T-helper 17 cell (primary cell): ENCODE data around the gene KLK1. TPM values are rescaled to one million over a fixed set of nuclear protein-coding genes. Genes with fewer than 3 reads are reported as not detected.
A peak's percentile ranks its signal among the peaks of the same experiment; 100 is the strongest.

Experiments used
- ATAC-seq: fragments of 150-1000 bp; cut with Tn5 transposase; 2 replicates; pipeline ENCODE4 v1.10.0; 2021; ENCODE audit warnings: mild to moderate bottlenecking, moderate library complexity
- DNase-seq, 3 donors: peaks; one replicate each; pipeline versions ENCODE4 v3.0.0 to v3.0.0-alpha.2; 2020 to 2021
- H3K9me3 ChIP-seq: one replicate; pipeline ENCODE4 v1.7.0; 2013; ENCODE audit warnings: low read length, mild to moderate bottlenecking; ENCODE audit not compliant: control insufficient read depth, poor library complexity, severe bottlenecking
- H3K27ac Mint-ChIP-seq: one replicate; pipeline ENCODE4 v1.8.0; 2022; ENCODE audit warnings: mild to moderate bottlenecking, moderate library complexity, mixed read lengths
- H3K27me3 Mint-ChIP-seq: one replicate; pipeline ENCODE4 v1.8.0; 2022; ENCODE audit warnings: mixed read lengths
- H3K36me3 Mint-ChIP-seq: one replicate; pipeline ENCODE4 v1.8.0; 2022; ENCODE audit warnings: low read depth, mixed read lengths
- H3K4me1 Mint-ChIP-seq: one replicate; pipeline ENCODE4 v1.8.0; 2022; ENCODE audit warnings: mild to moderate bottlenecking, mixed read lengths
- H3K4me3 Mint-ChIP-seq: one replicate; pipeline ENCODE4 v1.8.0; 2022; ENCODE audit warnings: mild to moderate bottlenecking, moderate library complexity, mixed read lengths
- total RNA-seq, 4 donors: library from RNA in 2 of 4; stranded (reverse) in 2 of 4; gene quantifications; one replicate each; pipeline ENCODE4 v1.2.3 and lab custom pipeline; 2022 to 2026

KLK1 gene
- total RNA-seq, 2 donors from 2014 or later = not detected

DNA sequence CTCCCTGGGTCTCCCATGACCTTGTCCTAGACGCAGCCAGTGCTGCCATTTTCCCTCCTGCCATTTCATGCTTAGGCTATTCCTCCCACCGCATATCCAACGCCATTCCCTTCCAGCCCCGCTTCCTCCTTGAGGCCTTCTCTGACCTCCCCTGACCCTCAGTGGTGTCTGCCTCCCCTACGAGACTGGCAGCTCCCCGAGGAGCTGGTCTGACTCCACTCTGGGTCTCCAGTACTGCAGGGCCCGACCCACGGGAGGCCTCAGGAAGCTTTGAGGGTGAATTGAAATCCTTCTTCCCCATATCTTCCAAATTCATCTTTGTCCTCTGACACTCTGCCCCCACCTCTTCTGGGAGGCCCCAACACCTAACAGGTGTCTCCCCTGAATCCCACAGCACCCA is 9.1 kb upstream of the KLK1 start:
- H3K9me3 ChIP-seq = no peaks in the 10 kb centered on the region
- Mint-ChIP-seq H3K27ac (no peak overlapping the region), H3K4me3 (no peak overlapping the region), H3K36me3 (peaks cover 2% of the 10 kb centered on the region), H3K27me3 (peaks cover 54% of the 10 kb centered on the region), H3K4me1 (peaks cover 8% of the 10 kb centered on the region)
- DNase-seq (no peak), ATAC-seq (no peak)

DNA sequence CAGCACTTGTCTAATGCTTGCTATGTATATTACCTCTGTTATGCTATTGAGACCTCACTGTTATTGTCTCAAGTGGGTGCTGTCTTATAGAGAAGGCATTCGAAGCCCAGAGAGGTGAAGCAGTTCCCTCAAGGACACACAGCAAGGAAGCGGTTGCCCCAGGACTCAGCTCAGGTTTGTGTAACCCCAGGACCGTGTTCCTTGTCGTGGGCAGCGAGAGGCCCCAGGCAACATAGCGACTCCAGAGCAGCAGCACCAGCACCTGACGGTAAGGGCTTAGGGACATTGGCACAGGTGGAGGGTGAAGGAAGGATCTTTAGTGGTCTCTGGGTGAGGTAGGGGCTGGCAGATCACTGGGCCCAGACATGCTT is 7.4 kb upstream of the KLK1 start:
- H3K4me1 Mint-ChIP-seq = peaks cover 4% of the 10 kb centered on the region
- H3K27me3 Mint-ChIP-seq = peaks cover 46% of the 10 kb centered on the region
- DNase-seq (no peak), ATAC-seq (no peak)
- H3K27ac Mint-ChIP-seq = no peak overlapping the region
- no peaks in the 10 kb centered on the region for H3K9me3 ChIP-seq
- H3K36me3 Mint-ChIP-seq = peaks cover 2% of the 10 kb centered on the region
- H3K4me3 Mint-ChIP-seq = no peak overlapping the region

DNA sequence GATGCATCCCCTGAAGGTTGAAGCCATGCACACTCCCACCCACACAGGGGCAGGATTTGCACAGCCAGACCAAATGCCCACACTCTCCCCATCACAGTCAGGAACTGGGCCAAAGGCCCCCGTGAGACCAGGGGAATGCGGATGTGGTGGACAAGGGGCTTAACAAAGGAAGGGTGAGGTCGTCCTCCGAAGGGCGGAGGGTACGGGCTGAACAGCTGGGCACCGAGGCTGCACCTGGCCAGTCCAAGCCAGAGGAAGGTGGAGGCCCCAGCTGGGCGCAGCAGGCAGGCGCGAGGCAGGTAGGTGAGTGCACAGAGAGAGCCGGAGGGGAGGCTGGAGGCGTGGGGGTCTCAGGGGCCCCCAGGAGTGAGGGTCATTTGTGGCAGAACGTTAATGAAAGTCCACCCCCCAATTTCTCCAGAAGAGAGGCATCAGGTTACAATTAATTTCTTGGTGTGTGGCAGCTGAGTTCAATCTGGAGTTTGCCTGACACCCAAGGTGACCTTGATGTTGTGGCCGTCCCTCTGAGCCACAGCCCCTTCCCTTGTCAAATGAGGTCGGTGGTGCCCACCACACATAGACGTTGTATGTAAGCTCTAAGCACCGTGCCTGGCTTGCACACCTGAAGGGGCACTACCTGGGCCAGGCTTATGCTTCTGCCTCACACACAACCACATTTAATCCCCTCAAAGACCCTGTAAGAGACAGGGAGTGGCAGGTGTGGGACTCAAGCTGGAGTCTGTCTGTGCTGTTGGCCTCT is 6.9 kb upstream of the KLK1 start:
- peaks cover 2% of the 10 kb centered on the region for H3K36me3 Mint-ChIP-seq
- H3K27me3 Mint-ChIP-seq = peaks cover 46% of the 10 kb centered on the region
- no peak for ATAC-seq
- H3K9me3 ChIP-seq = no peaks in the 10 kb centered on the region
- H3K4me1 Mint-ChIP-seq = peaks cover 3% of the 10 kb centered on the region
- DNase-seq = no peak
- H3K4me3 Mint-ChIP-seq = no peak overlapping the region
- no peak overlapping the region for H3K27ac Mint-ChIP-seq

DNA sequence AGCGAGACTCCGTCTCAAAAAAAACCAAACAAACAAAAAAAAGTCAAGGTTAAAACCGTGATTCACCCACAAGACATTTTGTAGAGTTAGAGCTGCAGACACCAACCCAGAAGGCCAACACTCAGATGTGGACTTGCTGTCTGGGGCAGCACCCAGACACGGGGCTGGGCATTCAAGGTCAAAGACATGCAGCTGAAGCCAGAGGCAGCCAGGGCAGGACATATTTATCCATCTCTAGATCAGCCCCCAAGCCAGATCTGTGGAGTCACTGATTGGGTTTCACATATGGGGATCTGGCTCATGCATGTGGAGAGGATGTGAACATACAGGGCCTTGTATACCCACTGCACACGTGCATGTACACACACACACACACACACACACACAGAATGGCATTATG is 6.2 kb upstream of the KLK1 start:
- DNase-seq (no peak), ATAC-seq (no peak)
- H3K9me3 ChIP-seq = no peaks in the 10 kb centered on the region
- Mint-ChIP-seq H3K27ac (no peak overlapping the region), H3K4me1 (peaks cover 2% of the 10 kb centered on the region), H3K36me3 (peaks cover 2% of the 10 kb centered on the region), H3K4me3 (no peak overlapping the region), H3K27me3 (peaks cover 46% of the 10 kb centered on the region)

DNA sequence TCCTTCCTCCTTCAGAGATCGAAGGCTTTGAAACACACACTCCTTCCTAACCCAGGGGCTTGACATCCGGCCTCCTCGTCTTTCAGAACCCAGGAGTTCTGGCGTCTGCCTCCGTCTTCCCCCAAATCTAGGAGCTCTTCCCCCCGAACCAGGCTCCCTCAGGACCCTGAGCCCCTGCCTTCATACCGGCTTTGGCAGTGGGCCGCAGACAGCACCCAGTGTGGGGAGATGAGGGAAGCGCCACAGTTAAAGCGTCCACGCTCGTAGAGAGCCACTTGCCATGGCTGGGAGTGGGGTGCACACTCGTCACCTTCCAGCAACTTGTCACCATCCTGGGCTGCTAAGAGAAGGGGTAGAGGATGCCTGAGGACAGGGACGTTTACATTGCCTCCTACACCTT is 3.9 kb upstream of the KLK1 start:
- Mint-ChIP-seq H3K4me1 (peaks cover 4% of the 10 kb centered on the region), H3K27me3 (peaks cover 44% of the 10 kb centered on the region), H3K27ac (no peak overlapping the region), H3K4me3 (no peak overlapping the region), H3K36me3 (peaks cover 3% of the 10 kb centered on the region)
- ATAC-seq (no peak), DNase-seq (no peak)
- H3K9me3 ChIP-seq = no peaks in the 10 kb centered on the region

DNA sequence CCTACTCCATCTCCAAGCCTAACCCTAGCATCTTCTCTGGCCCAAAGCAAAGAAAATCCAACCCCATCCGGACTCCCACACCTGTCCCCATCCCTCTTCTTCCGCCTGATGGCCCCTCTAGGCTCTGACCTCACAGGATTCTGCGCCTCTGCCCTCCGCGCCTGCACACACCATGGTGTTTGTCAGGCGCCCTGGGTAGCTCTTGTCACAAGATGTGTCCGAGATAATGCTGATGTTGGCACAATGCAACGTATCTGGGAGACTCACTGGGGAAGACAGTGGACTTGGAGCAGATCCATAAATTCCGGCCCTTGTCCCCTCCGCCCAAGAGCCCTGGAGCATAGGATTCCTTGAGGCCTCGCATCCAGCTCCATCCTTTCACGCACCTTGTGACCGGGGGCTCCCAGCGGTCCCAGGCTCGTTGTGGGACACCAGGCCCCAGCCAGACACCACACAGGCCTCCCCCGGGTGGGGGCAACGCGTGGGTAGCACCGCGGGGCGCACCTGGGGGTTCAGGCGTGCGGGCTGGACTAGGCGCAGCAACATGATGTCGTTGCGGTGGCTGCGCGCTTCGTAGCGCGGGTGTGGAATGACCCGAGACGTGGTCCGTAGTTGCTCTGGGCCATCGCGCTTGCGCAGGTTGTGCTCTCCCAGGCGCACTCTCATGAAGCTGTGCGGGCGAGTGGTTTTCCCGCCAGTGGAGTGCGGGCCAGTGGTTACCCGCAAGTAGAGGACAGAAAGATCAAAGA is 3.1 kb upstream of the KLK1 start:
- DNase-seq = no peak
- Mint-ChIP-seq H3K4me3 (no peak overlapping the region), H3K4me1 (peaks cover 7% of the 10 kb centered on the region), H3K27me3 (peaks cover 47% of the 10 kb centered on the region), H3K27ac (no peak overlapping the region), H3K36me3 (peaks cover 6% of the 10 kb centered on the region)
- no peaks in the 10 kb centered on the region for H3K9me3 ChIP-seq
- ATAC-seq = no peak

DNA sequence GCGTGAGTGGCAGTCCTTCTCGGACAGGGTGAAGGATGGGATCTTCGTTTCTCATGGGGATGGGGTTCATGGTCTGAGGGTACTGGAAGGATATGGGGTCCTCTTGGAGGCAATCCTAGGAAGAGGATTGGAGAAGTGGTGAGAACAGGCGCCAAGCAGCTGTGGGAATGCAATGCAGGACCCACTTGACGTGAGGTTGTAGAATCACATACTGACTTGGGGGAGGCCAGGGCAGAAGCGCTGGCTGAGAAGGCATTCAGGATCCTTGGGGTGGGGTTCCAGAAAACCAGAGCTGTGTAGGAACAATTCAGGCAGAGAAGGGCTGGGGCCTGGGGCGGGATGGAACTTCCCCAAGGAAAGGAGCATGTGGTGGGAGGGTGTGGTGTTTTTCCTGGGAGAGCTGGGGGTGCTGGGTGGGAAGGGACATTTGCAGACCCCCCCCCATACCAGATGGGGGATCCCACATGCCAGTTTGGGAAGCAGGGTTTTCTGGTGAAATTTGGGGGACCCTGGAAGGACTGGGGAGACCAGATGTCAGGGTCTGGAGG is 852 bp downstream of the KLK1 start:
- no peak for ATAC-seq
- H3K27me3 Mint-ChIP-seq = peaks cover 70% of the 10 kb centered on the region

DNA sequence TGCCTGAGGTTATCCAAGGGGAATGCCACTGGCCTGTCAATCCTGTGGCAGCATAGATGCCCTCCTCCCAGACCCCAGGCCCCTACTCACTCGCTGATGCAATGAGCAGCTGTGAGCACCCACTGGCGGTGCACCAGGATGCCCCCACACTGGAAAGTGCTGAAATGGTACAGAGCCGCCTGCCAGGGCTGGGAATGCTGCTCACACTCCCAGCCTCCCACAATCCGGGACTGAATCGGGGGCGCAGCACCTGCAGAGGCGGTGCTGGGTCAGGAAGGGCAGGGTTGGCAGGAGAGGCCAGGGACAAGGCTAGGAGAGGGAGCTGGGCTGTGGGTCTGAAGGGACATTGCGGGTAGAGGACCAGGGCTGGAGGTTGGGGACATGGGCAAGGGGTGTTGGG is 2.0 kb downstream of the KLK1 start:
- H3K4me3 Mint-ChIP-seq = peak overlapping the region; percentile 15

More for the DNA sequence above, 852 bp downstream of the KLK1 start:
- Mint-ChIP-seq H3K4me1 (peaks cover 22% of the 10 kb centered on the region), H3K36me3 (peaks cover 17% of the 10 kb centered on the region), H3K4me3 (no peak overlapping the region), H3K27ac (no peak overlapping the region)
- DNase-seq = no peak
- no peaks in the 10 kb centered on the region for H3K9me3 ChIP-seq

DNA sequence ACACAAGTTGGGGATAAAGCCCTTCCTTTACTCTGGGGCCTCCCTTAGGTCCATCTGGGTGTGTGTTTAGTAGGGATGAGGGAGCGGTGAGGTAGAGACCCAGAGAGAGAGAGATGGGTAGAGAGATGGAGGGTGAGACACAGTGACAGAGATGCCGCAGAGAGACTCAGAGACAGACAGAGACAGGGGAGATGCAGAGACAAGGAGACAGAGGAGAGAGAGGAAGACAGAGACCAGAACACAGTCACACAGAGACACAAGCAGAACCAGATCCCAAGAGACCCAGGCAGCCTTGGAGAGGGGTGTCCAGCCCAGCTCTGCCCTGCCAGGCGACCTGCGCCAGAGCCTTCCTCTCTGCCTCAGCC is 2.4 kb downstream of the KLK1 start:
- Mint-ChIP-seq H3K4me3 (peak overlapping the region; percentile 15), H3K27me3 (peaks cover 71% of the 10 kb centered on the region), H3K27ac (no peak overlapping the region), H3K4me1 (peaks cover 25% of the 10 kb centered on the region), H3K36me3 (peaks cover 19% of the 10 kb centered on the region)
- ATAC-seq (no peak), DNase-seq (no peak)
- H3K9me3 ChIP-seq = no peaks in the 10 kb centered on the region

More for the DNA sequence above, 2.0 kb downstream of the KLK1 start:
- Mint-ChIP-seq H3K27ac (no peak overlapping the region), H3K36me3 (peaks cover 17% of the 10 kb centered on the region), H3K27me3 (peaks cover 68% of the 10 kb centered on the region), H3K4me1 (peaks cover 25% of the 10 kb centered on the region)
- H3K9me3 ChIP-seq = no peaks in the 10 kb centered on the region
- no peak for ATAC-seq
- no peak for DNase-seq

DNA sequence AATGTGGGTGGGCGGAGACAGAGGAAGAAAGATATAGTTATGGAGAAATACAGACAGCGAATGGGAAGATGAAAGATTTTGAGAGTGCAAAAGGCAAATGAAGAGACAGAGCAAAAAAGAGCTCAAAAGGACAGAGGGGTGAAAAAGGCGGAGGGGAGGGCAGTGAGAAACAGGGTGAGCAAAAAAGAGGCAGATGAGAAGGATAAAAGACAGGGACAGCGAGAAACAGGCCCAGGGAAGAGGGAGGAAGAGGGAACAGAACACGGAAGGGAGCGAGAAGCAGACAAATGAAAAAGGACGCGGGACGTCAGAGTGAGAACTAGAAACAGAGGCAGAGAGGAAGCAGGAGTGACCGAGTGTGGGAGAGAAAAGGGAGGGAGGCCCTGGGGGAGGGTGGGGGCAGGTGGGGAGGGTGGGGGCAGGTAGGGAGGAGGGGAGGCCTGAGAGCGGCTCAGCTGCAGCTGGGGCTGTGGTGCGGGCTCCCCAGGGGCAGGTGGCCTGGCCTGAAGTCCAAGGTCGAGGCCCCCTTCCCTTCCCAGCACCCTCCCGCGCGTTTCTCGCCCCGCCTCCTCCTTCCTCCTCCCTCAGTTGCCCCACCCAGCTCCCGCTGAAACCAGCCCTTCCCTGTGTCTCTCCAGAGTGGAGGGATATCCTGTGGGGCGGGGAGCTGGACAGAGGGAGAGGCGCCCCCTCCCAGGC is 2.9 kb downstream of the KLK1 start:
- DNase-seq (no peak), ATAC-seq (no peak)
- Mint-ChIP-seq H3K36me3 (peaks cover 17% of the 10 kb centered on the region), H3K4me1 (peaks cover 25% of the 10 kb centered on the region), H3K4me3 (peak overlapping the region; percentile 63), H3K27ac (no peak overlapping the region), H3K27me3 (peaks cover 76% of the 10 kb centered on the region)
- no peaks in the 10 kb centered on the region for H3K9me3 ChIP-seq

DNA sequence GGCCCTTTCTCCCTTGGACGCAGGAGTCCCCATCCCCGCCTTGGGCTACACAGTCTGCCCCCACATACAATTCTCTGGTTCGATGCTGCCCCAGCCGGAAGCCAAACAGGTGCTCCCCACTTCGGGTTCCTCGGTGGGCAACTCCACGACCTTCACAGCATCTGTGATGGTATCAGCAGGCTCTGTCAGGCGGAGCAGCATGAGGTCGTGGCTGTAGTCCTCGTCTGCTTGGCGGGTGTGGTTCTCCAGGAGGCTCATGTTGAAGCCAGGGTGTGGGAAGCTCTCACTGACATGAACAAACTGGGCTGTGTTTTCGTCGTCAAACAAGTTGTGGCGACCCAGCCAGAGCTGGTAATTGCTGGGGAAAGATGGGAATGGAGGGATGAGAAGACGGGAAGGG is 3.5 kb downstream of the KLK1 start:
- peaks cover 17% of the 10 kb centered on the region for H3K36me3 Mint-ChIP-seq
- peaks cover 25% of the 10 kb centered on the region for H3K4me1 Mint-ChIP-seq
- H3K27ac Mint-ChIP-seq = no peak overlapping the region
- DNase-seq (no peak), ATAC-seq (no peak)
- peaks cover 82% of the 10 kb centered on the region for H3K27me3 Mint-ChIP-seq
- H3K9me3 ChIP-seq = no peaks in the 10 kb centered on the region
- H3K4me3 Mint-ChIP-seq = peak overlapping the region; percentile 63

DNA sequence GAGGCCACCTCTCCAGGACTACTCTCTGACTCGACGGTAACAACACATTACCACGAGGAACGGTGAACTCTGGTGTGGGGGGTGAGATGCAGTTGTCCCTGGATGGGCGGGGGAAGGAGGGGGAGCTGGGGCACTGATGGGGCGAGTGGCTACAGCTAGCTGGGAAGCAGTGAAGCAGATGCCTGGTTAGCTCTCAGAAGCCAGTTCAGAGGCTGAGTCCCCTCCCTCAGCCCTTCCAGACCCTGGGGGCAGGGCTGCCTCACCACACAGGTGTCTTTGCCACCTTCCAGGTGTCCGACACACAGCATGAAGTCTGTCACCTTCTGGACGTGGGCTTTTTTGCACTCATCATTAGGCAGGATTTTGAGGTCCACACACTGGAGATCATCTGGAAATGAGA is 4.0 kb downstream of the KLK1 start:
- H3K27me3 Mint-ChIP-seq = peaks cover 86% of the 10 kb centered on the region
- no peak overlapping the region for H3K27ac Mint-ChIP-seq
- H3K9me3 ChIP-seq = no peaks in the 10 kb centered on the region
- ATAC-seq (no peak), DNase-seq (no peak)
- peaks cover 25% of the 10 kb centered on the region for H3K4me1 Mint-ChIP-seq
- H3K4me3 Mint-ChIP-seq = peak overlapping the region; percentile 63
- peaks cover 17% of the 10 kb centered on the region for H3K36me3 Mint-ChIP-seq

DNA sequence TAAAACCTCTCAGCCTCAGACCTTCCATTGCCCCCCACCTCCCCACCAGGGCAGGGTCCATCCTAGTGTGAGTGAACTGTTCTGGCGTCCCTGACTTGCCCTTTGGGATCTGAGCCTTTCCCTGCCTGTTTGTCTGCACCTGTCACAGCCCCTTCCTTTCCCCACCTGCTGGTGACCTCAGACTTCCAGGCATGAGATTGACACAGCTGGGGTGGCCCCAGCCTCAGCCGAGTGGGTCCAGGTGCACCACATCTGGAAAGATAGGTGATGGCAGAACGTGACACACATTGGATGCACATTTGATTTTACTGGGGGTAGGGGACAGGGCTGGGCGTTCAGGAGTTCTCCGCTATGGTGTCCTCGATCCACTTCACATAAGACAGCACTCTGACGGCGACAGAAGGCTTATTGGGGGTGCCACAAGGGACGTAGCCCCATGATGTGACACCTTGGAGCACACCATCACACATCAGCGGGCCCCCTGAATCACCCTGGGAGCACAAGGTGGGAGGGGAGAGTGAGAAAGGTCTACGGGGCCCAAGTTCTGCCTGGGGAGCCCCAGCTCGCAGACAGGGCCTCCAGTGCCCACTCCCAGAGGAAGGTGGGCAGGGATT is 4.6 kb downstream of the KLK1 start:
- Mint-ChIP-seq H3K27ac (no peak overlapping the region), H3K4me3 (peak overlapping the region; percentile 85), H3K27me3 (peaks cover 87% of the 10 kb centered on the region), H3K4me1 (peaks cover 25% of the 10 kb centered on the region), H3K36me3 (peaks cover 17% of the 10 kb centered on the region)
- DNase-seq (no peak), ATAC-seq (no peak)
- no peaks in the 10 kb centered on the region for H3K9me3 ChIP-seq
